Activated CD8-positive, alpha-beta memory T cell treated with anti-CD3 and anti-CD28 coated beads for 48 hours (primary cell): ENCODE measurements around the gene TFDP3.

Experiments used
- DNase-seq, 3 experiments: peaks; one replicate each; pipeline ENCODE4 v3.0.0-alpha.2; 2020; ENCODE audit warnings: low read depth in 2 of 3, low spot score in 2 of 3

The TFDP3 gene, protein sequence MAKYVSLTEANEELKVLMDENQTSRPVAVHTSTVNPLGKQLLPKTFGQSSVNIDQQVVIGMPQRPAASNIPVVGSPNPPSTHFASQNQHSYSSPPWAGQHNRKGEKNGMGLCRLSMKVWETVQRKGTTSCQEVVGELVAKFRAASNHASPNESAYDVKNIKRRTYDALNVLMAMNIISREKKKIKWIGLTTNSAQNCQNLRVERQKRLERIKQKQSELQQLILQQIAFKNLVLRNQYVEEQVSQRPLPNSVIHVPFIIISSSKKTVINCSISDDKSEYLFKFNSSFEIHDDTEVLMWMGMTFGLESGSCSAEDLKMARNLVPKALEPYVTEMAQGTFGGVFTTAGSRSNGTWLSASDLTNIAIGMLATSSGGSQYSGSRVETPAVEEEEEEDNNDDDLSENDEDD

DNA sequence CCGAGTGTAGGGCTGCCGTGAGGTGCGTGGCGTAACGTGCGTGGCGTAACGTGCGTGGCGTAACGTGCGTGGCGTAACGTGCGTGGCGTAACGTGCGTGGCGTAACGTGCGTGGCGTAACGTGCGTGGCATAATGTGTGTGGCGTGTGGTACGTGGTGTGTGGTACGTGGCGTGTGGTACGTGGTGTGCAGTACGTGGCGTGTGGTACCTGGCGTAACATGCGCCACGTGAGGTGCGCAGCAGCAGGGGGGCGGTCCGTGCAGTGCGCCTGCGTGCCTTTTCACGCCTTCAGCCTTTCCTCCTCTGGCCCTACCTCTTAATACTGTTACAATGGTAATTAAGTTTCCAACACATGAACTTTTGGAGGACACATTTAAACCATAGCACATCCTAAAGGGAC is at the start of gene TFDP3:
Gene TFDP3, minus strand, starts transcription at position 26 of the 400 bp plus-strand sequence. CDS start 95 bp downstream, outside the sequence.
- no peak for DNase-seq

DNA sequence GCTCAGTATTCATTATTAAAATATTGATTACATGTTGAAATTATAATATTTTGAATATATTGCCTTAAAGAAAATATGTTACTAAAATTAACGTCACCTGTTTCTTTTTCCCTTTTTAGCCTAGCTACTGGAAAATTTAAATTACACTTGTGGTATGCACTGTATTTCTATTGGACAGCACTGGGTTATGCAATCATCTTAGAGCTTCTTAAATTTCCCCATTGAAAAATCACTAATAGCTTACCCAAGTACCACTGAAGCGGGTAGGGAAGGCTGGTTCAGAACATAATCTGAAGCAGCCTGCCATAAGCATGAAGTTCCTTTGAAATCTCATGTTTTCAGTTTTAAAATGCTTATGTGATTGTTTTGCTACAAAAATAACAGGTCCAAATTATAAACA is 49.5 kb upstream of the TFDP3 start:
- DNase-seq = no peak

DNA sequence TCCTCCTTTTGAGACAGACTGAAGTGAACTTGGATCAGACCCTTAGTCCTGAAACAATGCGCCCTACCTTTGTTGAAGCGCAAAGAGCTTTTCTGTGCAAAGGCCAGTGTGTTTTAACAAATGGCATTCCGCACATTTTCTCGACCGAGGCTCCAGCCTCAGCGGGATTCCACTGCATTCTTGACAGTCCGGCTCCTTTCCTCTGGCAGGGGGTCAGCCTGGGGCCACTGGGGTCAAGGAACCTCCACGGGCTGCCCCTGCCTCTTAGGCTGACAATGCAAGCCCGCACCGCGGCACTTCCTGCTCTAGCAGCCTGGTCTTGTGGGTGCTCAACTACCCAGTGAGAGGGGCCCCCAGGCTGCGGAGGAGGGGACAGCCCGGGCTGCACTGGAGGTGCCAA is 47.2 kb upstream of the TFDP3 start:
- no peak for DNase-seq

DNA sequence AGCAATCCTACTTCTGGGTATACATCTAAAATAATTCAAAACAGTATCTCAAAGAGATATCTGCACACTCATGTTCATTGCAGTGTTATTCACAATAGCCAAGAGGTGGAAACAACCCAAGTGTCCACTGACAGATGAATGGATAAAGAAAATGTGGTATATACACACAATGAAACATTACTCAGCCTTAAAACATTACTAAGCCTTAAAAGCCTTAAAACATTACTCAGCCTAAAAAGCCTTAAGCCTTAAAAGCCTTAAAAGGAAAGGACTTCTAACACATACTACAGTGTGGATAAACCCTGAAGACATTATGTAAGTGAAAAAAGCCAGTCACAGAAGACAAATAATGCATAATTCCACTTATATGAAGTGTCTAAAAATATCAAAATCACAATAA is 40.3 kb upstream of the TFDP3 start:
- DNase-seq = no peak

DNA sequence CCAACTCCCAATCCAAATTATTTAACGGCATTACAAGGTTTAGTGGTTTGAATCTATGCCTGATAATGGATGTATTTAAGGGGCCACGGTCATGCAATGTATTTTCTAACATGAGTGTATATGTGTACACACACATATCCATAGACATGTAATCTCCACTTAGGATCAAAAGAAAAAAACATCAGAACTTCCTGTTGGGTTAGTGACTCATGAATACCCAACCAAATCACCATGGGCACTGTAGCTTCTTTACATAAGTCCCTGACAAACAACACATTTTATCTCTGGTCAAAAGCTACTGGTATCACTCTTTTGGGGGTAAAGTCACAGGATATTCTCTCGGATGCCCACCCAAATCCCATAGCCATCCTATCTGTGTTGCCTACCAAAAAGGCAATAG is 36.5 kb upstream of the TFDP3 start:
- DNase-seq = no peak

DNA sequence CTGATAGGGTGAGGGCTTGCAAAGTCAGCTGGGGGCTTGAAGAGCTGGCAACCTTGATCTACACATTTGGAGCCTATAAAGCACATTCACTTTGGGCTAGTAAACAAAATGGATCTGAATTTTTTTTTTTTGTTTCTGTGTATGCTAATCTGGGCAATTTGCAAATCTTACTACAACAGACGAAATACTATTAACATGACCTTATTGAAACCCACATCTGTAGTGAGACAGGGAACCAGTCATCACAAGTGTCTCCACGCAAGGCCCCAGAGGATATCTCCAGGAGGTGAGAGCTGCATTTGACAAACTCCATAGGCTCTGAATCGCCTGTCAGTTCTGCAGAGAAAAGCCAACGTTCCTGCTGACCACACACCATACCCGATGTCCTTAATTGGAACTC is 33.0 kb upstream of the TFDP3 start:
- DNase-seq = no peak

DNA sequence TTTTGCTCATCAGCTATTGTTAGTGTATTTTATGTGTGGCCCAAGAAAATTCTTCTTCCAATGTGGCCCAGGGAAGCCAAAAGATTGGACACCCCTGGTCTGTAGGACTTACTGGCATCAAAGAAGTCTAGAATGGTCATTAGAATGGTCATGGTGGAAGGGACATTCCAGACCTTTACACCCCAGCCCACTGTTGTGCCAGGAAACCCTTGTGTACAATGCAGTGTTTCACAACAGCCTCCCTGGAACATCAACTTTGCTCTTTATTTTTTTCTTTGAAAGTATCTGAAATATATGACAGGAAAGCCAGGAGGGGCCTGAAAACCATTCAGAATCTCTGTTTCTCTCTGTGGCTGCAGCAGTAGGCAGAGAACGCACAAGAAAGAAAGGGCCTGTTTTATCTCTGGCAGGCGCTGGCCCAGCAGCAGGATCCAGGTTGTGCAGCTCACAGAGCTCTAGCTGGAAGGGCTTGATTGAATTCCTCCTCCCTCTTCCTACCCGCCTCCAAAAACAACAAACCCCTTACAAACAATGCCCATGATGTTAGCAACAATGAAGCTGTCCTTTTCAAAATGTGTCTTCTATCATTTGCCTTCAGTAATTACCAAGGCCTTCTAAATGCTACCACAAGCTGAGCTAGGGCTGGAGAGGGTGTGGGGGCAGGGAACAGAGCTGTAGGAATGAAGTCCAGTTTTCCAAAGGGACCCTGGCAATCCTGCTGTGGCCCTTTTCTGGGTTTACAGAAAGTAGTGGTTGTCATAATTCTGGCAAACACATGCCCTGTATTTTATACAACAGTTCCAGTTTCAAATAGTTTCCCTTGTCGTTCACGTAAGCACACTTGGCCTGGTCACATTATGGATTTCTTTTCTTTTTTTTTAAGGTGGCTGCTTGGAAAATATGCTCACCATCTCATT is 32.3 kb upstream of the TFDP3 start:
- DNase-seq = no peak

DNA sequence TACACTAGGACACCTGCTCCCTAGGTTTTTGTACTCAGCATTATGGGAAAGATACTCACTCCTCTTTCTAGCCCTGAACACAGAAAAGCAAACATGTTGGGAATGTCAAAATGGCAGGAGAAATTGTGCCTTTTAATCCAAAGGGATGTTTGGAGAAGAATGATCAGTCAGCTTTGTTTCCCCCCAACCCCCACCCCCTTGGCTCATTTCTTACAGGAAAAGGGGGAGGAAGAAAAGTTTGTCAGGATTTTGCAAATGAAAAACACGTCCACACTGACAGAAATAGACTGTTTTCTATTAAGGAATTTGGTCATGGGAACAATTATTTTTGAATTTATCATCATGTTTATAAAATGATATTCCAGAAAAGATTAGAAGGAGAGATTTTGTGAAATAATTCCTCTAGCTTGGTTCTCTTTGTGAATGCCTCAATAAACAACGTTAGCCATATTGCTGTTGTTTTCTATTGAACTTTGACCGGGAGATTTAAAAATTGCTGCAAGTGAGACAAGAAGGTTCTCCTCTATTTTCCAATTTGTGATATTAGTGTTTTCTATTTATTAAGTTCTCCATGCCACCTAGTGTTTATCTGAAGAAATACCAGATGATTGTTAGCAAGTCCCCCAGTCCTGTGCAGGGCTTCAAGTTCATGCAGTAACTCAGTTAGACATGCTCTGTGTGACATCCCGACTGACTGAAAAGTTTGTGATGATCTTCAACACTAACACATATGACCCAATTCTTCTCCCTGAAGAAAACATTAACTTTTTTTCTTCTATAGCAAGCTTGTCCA is 31.3 kb upstream of the TFDP3 start:
- no peak for DNase-seq

DNA sequence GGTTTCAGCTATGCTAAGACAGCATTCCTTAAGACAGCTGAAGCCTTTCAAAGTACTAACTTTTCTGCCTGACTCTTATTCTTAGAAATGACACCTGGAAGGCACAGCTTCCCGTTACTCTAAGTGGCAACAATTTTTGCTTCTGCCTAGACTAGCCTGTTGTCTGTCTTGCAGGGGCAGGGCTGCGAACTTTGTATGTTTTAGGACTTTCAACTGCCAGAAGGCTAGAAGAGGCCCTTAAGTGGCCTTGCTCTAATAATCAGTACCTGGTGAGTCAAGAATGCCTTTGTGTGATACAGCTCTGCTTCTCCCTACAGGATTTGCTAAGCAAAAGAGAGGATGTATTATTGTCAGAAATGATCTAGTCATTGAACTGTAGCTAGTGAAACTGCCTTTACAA is 30.0 kb upstream of the TFDP3 start:
- no peak for DNase-seq

DNA sequence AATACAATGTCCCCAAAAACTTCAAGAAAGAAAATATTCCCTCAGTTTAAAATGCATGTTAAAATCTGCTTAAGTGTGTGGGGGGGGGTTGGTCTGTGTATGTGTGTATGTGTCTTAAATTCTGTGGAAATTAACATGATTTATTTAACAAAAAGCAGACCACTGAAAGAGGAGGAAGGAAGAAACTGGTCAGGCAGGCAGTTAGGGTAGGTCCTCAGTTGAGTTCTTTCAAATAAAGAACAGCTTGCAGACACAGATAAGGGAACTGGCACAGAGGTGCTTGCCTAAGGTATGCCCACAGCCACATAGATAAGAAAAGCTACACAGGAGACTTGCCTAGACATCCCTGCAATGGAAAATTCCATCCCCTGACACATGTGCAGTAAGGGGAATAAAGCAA is 28.8 kb upstream of the TFDP3 start:
- no peak for DNase-seq

DNA sequence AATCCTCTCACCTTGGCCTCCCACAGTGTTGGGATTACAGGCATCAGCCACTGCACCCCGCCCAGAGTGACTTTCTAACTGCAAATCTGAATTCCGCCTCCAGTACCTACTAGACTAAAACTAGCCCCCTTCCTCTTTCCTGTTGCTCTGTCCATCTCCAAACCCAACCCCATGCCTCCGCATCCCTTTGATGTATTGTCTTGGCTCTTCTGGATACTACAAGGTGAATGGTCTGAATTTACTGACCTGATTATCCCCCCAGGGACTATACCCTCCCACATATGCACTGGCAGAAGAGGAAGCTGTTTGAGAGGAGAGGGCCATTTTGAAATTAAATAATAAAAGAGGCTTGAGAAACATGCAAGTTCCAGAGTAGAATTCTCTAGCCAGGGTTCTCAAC is 17.7 kb upstream of the TFDP3 start:
- no peak for DNase-seq

DNA sequence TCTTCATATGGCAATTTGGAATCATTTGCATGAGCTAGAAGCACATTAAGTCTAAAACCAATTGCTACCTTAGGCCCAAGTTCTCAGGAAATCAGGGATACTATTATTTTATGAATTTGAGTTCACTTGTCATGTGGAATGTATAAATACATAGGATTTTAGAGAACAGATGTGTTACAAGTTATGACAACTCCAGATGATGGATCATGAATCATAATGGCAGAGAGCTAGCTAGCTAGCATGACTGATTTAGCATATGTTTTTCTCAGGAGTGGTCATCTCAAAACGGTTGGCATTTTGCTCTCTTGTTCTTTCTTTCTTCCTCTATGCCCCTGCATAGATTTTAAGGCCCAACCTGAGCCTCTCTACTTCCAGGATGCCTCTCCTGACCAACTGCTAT is 14.2 kb upstream of the TFDP3 start:
- no peak for DNase-seq

DNA sequence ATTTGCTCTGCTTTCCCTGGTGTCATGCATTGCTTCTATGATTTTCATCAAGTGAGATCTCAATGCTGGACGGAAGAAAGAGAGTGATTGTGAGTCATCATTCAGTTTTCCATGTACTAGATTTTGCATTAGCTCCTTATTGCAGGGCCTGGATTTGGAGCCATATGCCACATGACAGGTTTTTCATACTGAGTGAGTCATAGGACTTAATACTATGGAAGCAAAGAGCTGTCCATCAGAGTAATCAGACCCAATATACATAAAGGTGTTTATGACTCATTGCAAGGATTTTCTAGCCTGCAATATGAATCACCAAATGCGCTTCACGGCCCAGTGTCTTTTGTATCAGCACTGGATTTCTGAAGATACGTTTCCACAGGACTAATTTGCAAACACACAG is 11.2 kb upstream of the TFDP3 start:
- no peak for DNase-seq

DNA sequence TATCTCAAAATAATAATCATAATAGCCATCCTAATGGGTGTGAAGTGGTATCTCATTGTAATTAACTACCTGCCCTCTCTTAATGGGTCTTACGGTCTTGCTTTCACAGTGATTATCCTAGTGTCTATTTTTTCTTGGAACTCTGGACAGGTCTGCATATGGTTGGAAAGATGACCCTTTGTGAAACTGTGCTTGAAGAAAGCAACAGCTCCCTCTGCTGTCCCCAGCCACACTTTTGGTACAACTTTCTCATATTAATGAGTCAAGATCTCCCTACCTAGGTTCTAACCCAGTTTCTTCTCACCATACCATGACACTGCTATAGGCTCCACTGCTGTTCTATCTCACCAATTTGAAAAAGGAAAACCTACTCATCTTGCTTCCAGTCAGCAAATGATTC is 2.4 kb downstream of the TFDP3 start:
- DNase-seq = no peak

DNA sequence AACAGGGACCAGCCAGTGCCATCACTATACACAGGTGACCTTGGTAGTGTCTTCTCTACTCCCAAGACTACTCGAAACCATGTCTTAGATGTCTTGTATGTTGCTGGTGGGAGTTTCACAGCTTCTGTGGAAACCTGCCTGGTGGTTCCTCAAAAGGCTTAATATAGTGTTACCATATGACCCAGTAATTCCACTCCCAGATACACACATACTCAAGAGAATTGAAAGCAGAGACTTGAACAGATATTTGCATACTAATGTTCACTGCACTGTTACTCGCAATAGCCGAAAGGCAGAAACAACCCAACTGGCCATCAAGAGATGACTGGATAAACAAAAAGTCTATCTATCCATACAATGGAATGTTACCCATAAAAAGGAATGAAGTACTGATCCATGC is 3.1 kb downstream of the TFDP3 start:
- no peak for DNase-seq

DNA sequence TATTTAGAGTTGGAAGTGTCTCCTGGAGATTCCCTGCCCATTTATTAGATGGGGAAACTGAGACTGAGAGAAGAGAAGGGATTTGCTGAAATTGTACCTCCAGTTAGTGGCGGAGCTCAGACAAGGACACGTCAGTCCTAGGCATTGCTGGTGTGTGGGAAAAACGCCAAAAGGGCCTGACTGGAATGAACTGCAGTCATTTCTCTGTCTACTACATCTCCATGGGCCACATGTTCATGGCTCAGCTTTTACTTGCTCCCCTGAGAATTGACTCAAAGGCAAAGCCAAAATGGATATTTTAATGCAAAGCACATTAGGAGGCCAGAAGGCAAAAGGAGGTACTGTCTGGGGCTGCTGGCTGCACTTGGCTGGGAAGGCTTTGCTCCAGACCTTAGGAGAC is 3.9 kb downstream of the TFDP3 start:
- no peak for DNase-seq

DNA sequence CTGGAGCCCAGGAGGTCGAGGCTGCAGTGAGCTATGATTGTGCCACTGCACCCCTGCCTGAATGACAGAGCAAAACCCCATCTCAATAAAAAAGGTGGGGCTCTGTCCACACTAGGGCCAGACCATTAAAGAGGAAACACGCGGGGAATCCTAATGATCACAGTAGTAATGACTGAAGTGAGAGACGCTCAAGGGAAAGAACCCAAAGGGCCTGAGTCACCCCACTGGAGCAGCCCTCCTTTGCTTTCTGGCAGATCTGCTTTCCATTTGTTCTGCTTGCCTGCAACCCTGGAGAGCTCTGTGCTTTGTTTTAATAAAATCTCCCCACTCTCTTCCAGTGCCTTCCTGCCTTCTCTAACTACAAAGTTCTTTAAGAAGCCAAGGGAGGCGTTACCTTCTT is 5.0 kb downstream of the TFDP3 start:
- no peak for DNase-seq

DNA sequence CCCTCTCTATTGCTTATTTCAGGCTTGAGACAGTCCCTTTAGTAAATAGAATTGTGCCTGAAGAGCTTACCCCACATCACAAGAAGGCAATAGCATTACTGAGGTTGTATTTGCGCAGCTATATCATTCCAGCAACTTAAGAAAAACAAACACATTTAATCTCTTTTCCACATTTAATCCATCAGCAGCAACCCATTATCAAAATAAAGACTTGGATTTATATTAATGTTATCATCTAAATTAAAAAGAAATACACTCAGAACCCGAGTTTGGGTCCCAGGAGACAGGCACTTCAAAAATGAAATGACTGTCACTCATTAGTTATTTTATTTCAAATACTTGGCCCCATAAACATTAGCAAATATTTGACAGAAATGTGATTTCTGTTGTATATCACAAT is 10.4 kb downstream of the TFDP3 start:
- no peak for DNase-seq

DNA sequence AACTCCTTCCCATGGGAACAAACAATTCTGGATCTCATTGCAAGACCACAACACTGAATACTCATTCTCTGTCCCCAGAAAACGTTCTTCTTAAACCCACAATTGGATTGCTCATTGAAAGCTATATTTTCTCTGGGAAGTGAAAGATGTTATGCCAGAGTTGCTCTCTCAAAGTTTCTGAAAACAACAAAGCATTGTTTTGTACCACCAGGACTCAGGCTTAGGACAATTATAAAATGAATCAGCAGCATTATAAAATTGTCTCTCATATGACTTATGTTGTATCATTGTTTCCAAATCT is 26.5 kb downstream of the TFDP3 start:
- DNase-seq = no peak

DNA sequence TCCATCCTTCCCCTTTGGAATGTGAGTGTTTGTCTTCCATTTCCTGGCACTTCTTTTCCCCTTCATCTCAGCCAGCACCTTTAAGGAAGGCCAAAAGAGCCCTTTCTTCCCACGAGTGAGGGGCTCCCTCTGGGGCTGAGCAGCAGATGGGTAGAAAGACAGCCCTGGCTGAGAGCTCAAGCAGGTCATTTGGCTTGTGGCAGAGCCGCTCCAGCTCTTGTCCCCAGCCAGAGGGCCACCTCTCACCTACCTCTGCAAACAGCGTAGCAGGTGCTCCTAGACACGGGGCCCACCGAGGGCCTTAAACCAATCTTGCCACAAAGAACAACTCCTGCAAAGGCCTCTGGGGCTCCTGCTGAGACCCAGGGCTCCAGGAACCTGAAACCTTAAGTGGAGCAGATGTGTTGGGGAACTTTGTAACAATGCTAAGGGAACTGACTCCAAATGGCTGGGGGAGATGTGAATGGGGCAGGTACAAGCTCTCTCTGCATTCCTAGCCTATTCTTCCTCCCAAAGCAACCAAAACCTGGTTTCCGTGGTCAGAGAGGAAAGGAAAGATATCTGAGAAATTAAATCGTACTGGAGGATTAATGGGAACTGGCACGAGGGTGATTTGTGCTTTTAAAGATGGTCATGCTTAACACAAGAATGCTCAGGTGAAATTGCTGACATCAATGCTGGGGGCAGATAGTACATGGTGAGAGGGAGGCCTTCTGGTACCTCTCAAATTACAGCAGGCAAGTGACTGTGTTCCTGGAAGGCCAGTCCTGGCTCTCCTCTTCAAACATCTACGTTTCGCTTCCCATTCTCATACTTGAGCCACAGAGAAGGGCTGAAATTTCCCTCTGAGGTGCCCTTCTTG is 27.0 kb downstream of the TFDP3 start:
- DNase-seq = no peak

DNA sequence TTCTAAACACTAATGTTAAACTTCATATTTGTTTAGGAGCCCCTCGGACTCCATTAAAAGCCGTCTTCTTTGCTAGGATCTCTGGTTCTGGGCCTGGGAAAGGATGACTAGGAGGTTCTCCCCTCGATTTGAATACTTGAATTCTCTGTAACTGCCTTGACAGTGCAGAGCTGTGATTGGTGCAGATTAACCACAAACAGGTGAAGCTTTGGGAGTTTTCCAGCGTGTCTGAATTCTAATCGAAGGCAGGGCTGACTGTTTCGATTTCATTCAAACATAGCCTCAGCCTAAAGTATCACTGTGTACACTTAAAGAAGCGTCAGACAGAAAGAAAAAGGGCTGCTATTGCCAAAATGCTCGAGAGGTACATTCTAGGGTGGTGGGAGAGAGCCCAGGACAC is 29.0 kb downstream of the TFDP3 start:
- DNase-seq = no peak
